ENCODE results near the gene PEBP1. TPM values are rescaled to one million over a fixed set of nuclear protein-coding genes. Genes with fewer than 3 reads are reported as not detected.
A peak's percentile ranks its signal among the peaks of the same experiment; 100 is the strongest.

PEBP1 gene
- total RNA-seq, 1 experiment from 2014 or later, result 256 TPM

- DNase-seq (ENCODE audit: low read depth), result peak; percentile 45
Measured at GRCh38 chr12:118136559-118137003, 657 bp downstream of the PEBP1 start.

- DNase-seq (ENCODE audit: low read depth), result no peak
Measured at GRCh38 chr12:118137148-118137678, 1.3 kb downstream of the PEBP1 start.

- no peak for DNase-seq (ENCODE audit: low read depth)
Measured at GRCh38 chr12:118140825-118141224, 4.9 kb downstream of the PEBP1 start.

- no peak for DNase-seq (ENCODE audit: low read depth)
Measured at GRCh38 chr12:118144499-118144898, 8.6 kb downstream of the PEBP1 start.

GRCh38 chr12:118145113-118145797 lies 9.3 kb downstream of the PEBP1 start:
- DNase-seq (ENCODE audit: low read depth), result no peak

- no peak for DNase-seq (ENCODE audit: low read depth)
Measured at GRCh38 chr12:118145798-118146156, 9.9 kb downstream of the PEBP1 start.

GRCh38 chr12:118148287-118148686 lies 12.4 kb downstream of the PEBP1 start:
- DNase-seq (ENCODE audit: low read depth), result no peak

- DNase-seq (ENCODE audit: low read depth), result no peak
Measured at GRCh38 chr12:118150625-118151024, 14.7 kb downstream of the PEBP1 start.

- DNase-seq (ENCODE audit: low read depth), result no peak
Measured at GRCh38 chr12:118151755-118152154, 15.8 kb downstream of the PEBP1 start.

GRCh38 chr12:118160536-118160935 lies 24.6 kb downstream of the PEBP1 start:
- DNase-seq (ENCODE audit: low read depth), result no peak

GRCh38 chr12:118164798-118165486 lies 29.0 kb downstream of the PEBP1 start:
- DNase-seq (ENCODE audit: low read depth), result peak; percentile 27

GRCh38 chr12:118166946-118167345 lies 31.0 kb downstream of the PEBP1 start:
- no peak for DNase-seq (ENCODE audit: low read depth)

- no peak for DNase-seq (ENCODE audit: low read depth)
Measured at GRCh38 chr12:118175823-118176447, 40.0 kb downstream of the PEBP1 start.

GRCh38 chr12:118183155-118183554 lies 47.2 kb downstream of the PEBP1 start:
- no peak for DNase-seq (ENCODE audit: low read depth)

- DNase-seq (ENCODE audit: low read depth), result peak; percentile 34
Measured at GRCh38 chr12:118183711-118184110, 47.8 kb downstream of the PEBP1 start.

- DNase-seq (ENCODE audit: low read depth), result no peak
Measured at GRCh38 chr12:118185602-118186397, 49.9 kb downstream of the PEBP1 start.

- peak; percentile 63 for DNase-seq (ENCODE audit: low read depth)
Measured at GRCh38 chr12:118187751-118188435, 52.0 kb downstream of the PEBP1 start.

GRCh38 chr12:118188690-118189371 lies 52.9 kb downstream of the PEBP1 start:
- peak; percentile 55 for DNase-seq (ENCODE audit: low read depth)

GRCh38 chr12:118189741-118190191 lies 53.8 kb downstream of the PEBP1 start:
- peak; percentile 54 for DNase-seq (ENCODE audit: low read depth)

GRCh38 chr12:118190266-118190665 lies 54.3 kb downstream of the PEBP1 start:
- DNase-seq (ENCODE audit: low read depth), result peak; percentile 51

All from LHCN-M2 (cell line).